RPMI7951 (cell line): Measurements from ENCODE around the gene PTCH2. TPM values are rescaled to one million over a fixed set of nuclear protein-coding genes. Genes with fewer than 3 reads are reported as not detected.
A peak's percentile ranks its signal among the peaks of the same experiment; 100 is the strongest.
"Not testable (repeated sequence)": the region's sequence is repeated elsewhere in the genome, so short reads cannot be mapped to it uniquely, and the experiment has no call there.

Source experiments
- DNase-seq: peaks from one replicate; pipeline ENCODE4 v3.0.0-alpha.2; 2012; ENCODE audit warnings: low read depth
- total RNA-seq: library from RNA; depleted of rRNA; stranded (reverse); fragments of >200 nt; shearing (Covaris generic); gene quantifications from 2 replicates; pipeline ENCODE4 v1.2.3, GENCODE V29; 2014

Gene PTCH2
- total RNA-seq, 1 experiment from 2014 or later: 0.12 TPM

GRCh38 chr1:44819196-44819607 is 23.9 kb downstream of the PTCH2 start:
- DNase-seq: no peak

DNA sequence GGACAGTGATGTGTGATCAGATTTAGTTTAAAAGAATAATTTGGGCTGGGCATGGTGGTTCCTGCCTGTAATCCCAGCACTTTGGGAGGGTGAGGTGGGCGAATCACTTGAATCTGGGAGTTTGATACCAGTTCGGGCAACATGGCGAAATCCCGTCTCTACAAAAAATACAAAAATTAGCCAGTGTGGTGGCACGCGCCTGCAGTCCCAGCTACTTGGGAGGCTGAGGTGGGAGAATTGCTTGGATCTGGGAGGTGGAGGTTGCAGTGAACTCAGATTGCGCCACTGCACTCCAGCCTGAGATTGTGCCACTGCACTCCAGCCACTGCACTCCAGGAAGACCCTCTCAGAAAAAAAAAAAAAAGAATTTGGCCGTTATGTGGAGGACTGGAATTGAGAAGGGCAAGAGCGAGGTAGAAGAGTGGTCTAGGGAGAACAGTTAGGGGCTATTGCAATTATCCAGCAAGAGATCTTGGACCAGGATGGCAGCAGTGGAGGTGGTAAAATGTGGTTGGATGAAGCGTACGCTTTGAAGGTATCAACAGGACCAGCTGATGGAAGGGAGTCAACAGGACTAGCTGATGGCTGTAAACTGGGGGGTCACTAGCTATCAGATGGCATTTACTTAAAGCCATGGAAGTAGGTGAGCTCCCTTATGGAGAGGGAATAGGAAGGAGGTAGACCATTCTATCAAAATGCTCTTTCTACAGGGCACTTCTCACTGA is 25.1 kb downstream of the PTCH2 start:
- no peak for DNase-seq

DNA sequence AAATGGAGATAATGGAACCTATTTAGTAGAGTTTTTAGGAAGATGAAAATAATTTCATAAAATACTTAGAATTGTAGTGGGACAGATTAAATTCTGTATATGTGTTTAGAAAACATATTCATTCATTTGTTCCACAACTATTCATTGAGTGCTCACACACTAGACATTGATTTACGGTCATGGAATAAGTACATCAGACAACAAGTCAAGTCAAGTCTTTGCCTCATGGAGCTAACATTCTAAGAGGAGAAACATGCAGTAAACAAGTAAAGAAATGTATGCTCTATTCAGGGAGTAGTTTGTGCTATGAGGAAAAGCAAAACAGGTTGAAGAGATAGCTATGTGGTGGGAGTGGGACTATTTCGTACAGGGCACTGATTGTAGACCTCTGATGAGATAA is 25.7 kb downstream of the PTCH2 start:
- no peak for DNase-seq

GRCh38 chr1:44815926-44816325 is 27.1 kb downstream of the PTCH2 start:
- DNase-seq: not testable (repeated sequence)

DNA sequence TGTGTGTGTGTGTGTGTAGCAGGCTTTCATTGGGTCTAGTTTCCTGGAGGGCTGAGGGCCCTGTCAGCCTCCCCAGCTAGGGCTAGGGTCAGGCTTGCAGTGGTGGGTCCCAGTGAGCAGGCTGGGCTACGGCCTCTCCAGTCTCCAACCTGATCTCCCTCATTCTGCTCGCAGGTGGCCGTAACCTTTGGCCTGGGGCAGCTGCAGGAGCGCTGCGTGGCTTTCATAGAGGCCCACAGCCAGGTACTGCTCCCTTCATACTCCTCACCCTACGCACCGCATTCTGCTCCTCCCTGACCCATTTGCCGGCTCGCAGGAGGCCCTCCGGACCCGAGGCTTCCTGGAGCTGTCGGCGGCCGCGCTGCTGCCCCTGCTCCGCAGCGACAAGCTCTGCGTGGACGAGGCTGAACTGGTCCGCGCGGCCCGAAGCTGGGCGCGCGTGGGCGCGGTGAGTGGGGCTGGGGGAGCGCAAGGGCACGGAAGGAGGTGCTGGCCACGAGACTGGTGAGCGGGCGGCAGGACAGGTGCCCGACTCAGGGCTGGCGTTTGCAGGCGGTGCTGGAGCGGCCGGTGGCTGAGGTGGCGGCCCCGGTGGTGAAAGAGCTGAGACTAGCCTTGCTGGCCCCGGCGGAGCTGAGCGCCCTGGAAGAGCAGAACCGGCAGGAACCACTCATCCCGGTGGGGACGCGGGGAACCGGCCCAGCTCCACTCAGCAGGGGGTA is 30.1 kb downstream of the PTCH2 start:
- DNase-seq: no peak

GRCh38 chr1:44811234-44811633 is 31.8 kb downstream of the PTCH2 start:
- DNase-seq: no peak

- DNase-seq: not testable (repeated sequence)
These were observed 32.3 kb downstream of the PTCH2 start for GRCh38 chr1:44810762-44811105.

DNA sequence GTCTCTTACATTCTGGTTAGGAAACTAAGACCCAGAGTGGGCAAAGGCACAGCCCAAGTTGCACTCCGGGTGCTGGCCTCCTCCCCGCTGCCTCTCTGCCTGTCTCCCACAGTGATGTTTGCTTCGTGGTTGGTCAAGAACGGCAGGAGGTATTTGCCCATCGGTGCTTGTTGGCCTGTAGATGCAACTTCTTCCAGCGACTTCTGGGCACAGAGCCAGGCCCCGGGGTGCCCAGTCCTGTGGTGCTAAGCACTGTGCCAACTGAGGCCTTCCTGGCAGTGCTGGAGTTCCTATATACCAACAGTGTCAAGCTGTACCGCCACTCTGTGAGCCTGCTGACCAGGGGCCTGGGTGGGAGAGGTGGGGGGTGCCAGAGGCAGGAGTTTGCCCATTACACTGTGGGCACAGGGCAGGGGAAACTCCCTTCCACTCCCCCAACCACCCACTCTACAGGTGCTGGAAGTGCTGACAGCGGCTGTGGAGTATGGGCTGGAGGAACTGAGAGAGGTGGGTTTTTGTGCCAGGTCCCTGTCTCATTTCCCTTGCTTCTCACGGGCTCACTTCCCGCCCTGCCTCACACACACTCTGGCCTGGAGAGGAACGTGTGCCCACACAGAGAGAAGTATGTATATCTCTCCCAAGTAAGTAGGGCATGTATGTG is 32.8 kb downstream of the PTCH2 start:
- peak; percentile 73 for DNase-seq

DNA sequence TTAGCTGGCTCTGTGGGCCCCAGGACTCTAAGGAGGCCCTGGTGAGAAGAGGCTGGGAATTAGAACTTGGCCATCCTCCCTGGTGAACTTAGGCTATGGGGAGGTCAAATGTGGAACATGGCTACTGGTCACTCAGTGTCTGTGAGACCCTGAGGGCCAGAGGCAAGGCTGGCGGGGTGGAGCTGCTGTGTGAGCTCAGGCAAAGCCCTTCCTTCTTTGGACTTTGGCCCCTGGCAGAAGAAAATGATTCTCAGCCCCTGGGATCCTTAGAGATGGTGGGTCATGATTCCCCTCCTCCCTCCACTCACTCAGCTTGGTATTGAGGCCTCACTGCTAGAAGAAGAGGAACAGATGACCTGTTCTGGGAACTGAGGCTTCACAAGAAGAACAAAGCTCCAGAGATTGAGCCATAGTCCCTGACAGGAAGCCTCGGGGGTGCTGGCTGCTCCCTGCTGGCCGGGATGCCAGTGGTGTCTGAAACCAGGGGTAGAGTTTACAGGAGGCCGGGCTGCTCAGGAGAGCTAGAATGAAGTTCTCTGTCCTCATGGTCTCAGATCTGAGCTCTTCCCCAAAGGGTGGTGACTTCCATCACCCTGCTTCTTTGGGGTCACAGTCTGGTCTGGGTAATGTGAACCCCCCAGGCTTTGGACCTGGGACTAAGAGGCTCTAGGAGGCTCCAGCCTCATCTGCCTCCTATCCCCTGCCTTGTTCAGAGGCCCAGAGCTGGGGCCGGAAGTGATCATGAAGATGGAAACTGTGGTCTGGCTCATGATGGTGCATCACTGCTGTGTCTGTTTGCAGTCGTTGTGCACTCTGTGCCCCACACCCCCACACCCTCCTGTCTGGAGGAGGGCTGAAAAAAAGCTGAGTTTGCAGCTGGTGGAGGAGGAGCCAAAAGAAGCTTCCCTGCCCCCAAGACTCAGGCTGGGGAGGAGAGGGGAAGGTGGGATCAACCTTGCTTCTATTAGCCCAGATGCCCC is 33.8 kb downstream of the PTCH2 start:
- peak; percentile 81 for DNase-seq

- peak; percentile 93 for DNase-seq
These were observed 34.8 kb downstream of the PTCH2 start, which contains the start of gene BTBD19 for GRCh38 chr1:44808063-44808937. Gene BTBD19 (plus strand): TSS chr1:44808523. CDS start chr1:44808821, 298 bp downstream.

DNA sequence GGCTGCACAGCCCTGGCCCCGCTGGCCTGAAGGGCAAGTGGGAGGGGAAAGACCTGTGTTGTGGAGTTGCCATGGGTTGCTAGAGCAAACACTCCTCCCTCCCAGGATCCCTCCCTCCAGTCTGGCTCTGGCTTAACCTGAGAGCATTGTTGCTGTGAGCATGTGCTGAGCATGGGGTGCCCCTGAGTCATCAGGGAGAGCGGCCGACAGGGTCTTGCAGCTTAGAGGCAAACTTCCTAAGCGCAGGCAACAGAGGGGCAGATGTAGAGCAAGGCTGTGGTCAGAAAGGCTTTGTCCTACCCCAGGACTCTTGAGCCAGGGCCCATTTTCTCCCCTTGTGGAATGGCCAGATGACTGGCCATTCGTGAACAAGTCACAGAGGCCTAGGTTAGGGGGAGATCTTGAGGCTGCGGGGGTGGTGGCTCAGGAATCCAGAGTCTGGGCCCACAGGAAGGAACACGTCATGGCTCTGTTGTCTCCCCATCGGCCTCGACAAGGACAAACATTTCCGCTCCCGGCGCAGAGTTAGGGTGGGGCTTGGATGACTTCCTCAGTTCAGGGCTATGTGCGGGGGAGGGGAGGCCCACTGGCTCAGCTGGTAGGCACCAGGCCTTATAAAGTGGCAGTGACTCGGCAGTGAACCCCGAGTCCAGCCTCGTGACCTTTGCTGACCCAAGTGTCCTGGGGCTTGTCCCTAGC is 35.5 kb downstream of the PTCH2 start:
- DNase-seq: peak; percentile 100

DNA sequence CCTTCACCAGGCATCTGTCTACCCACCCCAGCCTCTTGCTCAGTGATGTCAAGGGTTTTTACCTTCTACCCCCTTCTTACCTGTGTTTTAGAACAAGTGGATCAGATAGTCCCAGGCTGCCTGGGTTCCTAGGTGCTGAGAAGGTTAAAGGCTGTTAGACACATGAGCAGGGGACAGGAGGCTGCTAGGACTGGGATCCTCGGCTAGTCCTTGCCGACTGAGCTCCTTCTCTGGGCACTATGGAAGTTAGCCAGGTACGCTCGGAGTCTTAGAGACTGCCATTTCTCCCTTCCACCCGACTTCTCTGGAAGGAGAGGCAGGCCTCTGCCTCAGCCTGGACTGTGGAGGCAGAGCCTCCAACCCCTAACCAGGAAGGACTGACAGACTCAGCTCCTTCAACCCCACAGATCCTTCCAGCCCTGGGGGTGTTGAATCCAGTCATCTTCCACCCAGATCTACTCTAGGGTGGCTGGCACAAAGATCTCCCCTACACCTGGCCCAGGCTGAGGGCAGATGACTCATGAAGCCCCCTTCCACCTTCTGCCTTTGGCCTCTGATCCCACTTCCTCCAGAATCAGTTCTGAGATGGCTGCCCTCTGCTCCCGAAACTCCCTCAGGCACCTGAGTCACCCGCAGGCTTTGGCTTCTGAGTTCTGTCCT is 36.2 kb downstream of the PTCH2 start, which contains the start of gene DYNLT4:
DYNLT4 (minus strand) TSS at position 648 of the 660 bp plus-strand sequence. CDS start 683 bp downstream, outside the sequence.
- no peak for DNase-seq

- no peak for DNase-seq
These were observed 36.9 kb downstream of the PTCH2 start for GRCh38 chr1:44806025-44806703.

- no peak for DNase-seq
These were observed 37.6 kb downstream of the PTCH2 start for GRCh38 chr1:44805311-44806024.

DNA sequence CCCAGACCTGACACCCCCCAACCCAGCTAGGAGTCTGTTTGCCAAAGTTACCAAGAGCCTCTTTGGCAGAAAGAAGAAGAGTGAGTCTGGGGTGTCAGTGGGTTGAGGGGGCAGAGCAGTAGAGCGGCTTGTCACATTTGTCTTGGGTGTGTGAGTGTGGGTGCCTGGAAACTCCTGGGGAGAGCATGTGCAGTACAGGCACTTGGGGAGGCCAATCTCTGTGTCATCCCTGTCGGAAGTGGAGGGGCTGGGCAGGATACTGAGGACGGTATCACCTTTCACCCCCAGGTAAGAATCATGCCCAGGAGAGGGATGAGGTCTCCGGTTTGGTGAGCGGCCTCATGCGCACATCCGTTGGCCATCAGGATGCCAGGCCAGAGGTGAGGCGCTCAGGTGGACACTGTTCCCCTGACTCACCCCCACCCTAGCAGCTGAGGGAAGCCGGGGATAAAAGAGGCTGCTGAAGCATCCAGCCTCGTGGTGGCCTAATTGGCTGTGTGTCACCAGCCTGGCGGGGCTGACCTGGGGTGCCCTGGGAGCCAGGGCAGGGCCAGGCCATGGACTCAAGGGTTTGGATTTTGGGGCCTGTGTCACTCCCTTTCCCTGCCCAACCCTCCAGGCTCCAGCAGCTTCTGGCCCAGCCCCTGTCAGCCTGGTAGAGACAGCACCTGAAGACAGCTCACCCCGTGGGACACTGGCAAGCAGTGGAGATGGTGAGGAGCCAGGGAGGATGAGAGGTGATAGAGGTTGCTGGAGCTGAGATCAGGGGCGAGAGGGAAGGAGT is 39.5 kb downstream of the PTCH2 start:
- DNase-seq: no peak

DNA sequence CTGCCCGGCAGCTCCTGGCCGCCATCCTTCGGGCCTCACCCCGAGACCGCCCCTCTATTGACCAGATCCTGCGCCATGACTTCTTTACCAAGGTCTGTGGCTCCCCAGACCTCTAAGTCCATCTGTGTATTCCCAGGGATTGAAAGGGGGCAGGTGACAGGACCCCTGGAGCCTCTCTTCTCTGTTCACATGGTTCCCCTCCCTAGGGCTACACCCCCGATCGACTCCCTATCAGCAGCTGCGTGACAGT is 40.1 kb downstream of the PTCH2 start:
- DNase-seq: no peak

DNA sequence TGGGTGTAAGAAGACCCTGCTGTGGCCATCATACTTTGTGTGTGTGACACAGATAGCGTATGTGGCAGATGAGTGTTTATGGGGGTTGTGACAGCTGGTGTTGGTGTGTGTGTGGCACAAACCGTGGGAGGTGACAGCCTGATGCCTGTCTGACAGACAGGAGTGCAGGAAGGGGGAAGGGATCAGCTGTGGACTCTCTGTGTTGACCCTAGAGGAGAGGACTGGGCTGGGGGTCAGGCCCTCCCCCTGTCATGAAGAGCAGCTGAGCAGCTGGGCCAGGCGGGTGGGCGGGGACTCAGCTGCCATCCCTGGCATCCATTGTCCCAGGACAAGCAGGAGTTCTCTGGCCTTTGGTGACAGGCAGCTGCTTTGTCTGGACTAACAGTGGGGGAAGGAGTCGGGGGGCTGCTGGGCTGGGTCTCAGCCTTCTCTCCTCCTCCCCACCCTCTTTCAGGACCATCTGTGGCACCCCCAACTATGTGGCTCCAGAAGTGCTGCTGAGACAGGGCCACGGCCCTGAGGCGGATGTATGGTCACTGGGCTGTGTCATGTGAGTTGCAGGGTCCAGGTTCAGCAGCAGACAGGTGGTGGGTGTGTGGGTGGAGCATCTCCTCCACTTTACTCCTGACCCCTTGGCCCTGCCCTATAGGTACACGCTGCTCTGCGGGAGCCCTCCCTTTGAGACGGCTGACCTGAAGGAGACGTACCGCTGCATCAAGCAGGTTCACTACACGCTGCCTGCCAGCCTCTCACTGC is 40.6 kb downstream of the PTCH2 start:
- DNase-seq: no peak
